Measurements from ENCODE around the gene MX2. TPM values are rescaled to one million over a fixed set of nuclear protein-coding genes. Genes with fewer than 3 reads are reported as not detected.

MX2 gene
- total and polyA plus RNA-seq, 10 of the 15 experiments (the other 5 are each of a cell fraction or from before 2014, with no cell fraction given): 10.5 to 167 (median 46.1) TPM

DNA sequence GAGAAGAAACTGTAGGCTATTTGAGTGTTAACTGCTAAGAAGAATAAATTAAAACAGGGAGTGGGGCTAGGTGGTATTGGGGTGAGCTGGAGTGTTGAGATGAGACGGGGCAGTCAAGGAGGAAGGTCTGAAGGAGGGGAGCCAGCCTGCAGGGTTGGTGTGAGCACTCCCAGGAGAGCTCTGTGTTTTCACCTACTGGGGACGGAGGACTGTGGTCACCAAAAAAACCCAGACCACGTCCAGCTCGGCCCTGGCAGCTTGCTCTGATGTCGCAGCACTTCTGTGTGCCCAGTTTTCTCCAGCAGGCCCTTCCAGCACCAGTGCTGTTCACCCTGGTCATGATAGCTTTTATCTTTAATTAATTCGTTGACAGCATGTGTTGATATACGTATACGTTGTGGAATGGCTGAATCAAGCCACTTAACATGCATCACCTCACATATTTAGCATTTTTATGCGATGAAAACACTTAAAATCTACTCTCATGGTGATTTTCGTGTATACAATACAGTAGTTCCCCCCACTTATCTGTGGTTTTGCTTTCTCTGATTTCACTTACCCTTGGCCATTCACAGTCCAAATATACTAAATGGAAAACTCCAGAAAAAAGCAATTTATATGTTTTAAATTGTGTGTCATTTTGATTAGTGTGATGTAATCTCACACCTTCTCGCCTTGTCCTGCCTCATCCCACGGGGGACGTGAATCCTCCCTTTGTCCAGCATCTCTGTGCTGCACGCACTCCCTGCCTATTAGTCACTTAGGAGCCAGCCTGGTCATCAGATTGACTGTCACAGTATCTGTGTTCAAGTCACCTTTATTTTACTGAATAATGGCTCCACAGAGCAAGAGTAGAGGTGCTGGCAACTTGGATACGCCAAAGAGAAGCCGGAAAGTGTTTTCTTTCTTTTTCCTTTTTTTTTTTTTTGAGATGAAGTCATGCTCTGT, 32.9 kb upstream of the MX2 start (continued):
- TF ChIP-seq TARDBP (IDR thresholded peaks at IDR 0.05; ENCODE audit: borderline replicate concordance): no peak
- TF ChIP-seq CHD1 (IDR thresholded peaks at IDR 0.05; ENCODE audit: low read depth, low read length): no peak
- TF ChIP-seq, protein P1, sequence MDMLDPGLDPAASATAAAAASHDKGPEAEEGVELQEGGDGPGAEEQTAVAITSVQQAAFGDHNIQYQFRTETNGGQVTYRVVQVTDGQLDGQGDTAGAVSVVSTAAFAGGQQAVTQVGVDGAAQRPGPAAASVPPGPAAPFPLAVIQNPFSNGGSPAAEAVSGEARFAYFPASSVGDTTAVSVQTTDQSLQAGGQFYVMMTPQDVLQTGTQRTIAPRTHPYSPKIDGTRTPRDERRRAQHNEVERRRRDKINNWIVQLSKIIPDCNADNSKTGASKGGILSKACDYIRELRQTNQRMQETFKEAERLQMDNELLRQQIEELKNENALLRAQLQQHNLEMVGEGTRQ (IDR thresholded peaks at IDR 0.05; ENCODE audit: borderline replicate concordance, low read depth, low read length): no peak
- TF ChIP-seq, protein P2, sequence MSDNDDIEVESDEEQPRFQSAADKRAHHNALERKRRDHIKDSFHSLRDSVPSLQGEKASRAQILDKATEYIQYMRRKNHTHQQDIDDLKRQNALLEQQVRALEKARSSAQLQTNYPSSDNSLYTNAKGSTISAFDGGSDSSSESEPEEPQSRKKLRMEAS (IDR thresholded peaks at IDR 0.05; ENCODE audit: low read depth, low read length): no peak
- no peak for TF ChIP-seq NR2C2 (IDR thresholded peaks at IDR 0.05; ENCODE audit: borderline replicate concordance, control insufficient read depth, insufficient read length, low read depth)
- TF ChIP-seq, protein P3, sequence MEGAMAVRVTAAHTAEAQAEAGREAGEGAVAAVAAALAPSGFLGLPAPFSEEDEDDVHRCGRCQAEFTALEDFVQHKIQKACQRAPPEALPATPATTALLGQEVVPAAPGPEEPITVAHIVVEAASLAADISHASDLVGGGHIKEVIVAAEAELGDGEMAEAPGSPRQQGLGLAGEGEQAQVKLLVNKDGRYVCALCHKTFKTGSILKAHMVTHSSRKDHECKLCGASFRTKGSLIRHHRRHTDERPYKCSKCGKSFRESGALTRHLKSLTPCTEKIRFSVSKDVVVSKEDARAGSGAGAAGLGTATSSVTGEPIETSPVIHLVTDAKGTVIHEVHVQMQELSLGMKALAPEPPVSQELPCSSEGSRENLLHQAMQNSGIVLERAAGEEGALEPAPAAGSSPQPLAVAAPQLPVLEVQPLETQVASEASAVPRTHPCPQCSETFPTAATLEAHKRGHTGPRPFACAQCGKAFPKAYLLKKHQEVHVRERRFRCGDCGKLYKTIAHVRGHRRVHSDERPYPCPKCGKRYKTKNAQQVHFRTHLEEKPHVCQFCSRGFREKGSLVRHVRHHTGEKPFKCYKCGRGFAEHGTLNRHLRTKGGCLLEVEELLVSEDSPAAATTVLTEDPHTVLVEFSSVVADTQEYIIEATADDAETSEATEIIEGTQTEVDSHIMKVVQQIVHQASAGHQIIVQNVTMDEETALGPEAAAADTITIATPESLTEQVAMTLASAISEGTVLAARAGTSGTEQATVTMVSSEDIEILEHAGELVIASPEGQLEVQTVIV (IDR thresholded peaks at IDR 0.05; ENCODE audit: borderline replicate concordance, partially characterized antibody): no peak
- TF ChIP-seq CREM (IDR thresholded peaks at IDR 0.05; ENCODE audit: low read depth): no peak

DNA sequence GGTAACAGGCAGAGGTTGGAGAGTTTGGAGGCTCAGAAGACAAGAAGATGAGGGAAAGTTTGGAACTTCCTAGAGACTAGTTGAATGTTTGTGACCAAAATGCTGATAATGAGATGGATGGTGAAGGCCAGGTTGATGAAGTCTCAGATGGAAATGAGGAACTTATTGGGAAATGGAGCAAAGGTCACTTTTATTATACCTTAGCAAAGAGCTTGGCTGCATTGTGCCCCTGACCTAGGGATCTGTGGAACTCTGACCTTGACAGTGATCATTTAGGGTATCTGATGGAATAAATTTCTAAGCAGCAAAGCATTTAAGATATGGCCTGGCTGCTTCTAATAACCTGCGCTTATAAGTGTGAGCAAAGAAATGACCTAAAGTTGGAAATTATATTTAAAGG, 28.1 kb upstream of the MX2 start:
- ChIA-PET POLR2A (no interaction called here), CTCF (interaction anchor here (1.5 kb wide), 1 partner anchor 37 kb away, joined by 4 read pairs; no protein-coding TSS in a partner anchor), SMC1A (ENCODE audit: uncharacterized antibody, unreplicated experiment) (no interaction called here), RAD21 (ENCODE audit: unreplicated experiment) (no interaction called here)
- DNase-seq (ENCODE audit: low read depth, low spot score) (no peak), ATAC-seq (no peak), FAIRE-seq (no peak)
- 100% methylated on average over 1 of the region's 1 CpG for WGBS (ENCODE audit: insufficient coverage, insufficient replicate concordance, low lambda C conversion rate, missing lambda C conversion rate)
- intact Hi-C loops (cut with micrococcal nuclease; ENCODE audit: unreplicated experiment): no loop called here
- no peak overlapping the region for H2AFZ ChIP-seq (ENCODE audit: control insufficient read depth, low read depth, low read length)
- no TSS peak for BruUV-seq (replicated peaks)
- no peak overlapping the region for H3K27ac ChIP-seq (ENCODE audit: control insufficient read depth, insufficient read depth)
- H4K20me1 ChIP-seq (ENCODE audit: control insufficient read depth, insufficient read depth): no peaks in the 10 kb centered on the region
- no peaks in the 10 kb centered on the region for H3K4me1 ChIP-seq (ENCODE audit: control insufficient read depth, insufficient read depth, low read length)
- H3K9me3 ChIP-seq (replicated peaks; ENCODE audit: control insufficient read depth, insufficient read depth, low read length): peaks cover 3% of the 10 kb centered on the region; the same call in 1 of the 3 replicates
- no peak overlapping the region for H3K4me3 ChIP-seq
- H3K79me2 ChIP-seq (ENCODE audit: control insufficient read depth, insufficient read depth, low read length): no peaks in the 10 kb centered on the region
- H3K9ac ChIP-seq (ENCODE audit: control insufficient read depth, insufficient read depth, low read length): no peak overlapping the region
- no peak overlapping the region for H3K4me2 ChIP-seq (ENCODE audit: control insufficient read depth, insufficient read depth)
- in situ Hi-C loops (cut with MboI): no loop called here
- no peaks in the 10 kb centered on the region for H3K27me3 ChIP-seq (replicated peaks in 1 of 2; ENCODE audit: control insufficient read depth in 2 of 2, insufficient read depth in 2 of 2, low read length in 1 of 2)
- H3K36me3 ChIP-seq (ENCODE audit: control insufficient read depth in 2 of 2, insufficient read depth in 2 of 2, low read length in 1 of 2): no peaks in the 10 kb centered on the region
- TF ChIP-seq, protein P4, sequence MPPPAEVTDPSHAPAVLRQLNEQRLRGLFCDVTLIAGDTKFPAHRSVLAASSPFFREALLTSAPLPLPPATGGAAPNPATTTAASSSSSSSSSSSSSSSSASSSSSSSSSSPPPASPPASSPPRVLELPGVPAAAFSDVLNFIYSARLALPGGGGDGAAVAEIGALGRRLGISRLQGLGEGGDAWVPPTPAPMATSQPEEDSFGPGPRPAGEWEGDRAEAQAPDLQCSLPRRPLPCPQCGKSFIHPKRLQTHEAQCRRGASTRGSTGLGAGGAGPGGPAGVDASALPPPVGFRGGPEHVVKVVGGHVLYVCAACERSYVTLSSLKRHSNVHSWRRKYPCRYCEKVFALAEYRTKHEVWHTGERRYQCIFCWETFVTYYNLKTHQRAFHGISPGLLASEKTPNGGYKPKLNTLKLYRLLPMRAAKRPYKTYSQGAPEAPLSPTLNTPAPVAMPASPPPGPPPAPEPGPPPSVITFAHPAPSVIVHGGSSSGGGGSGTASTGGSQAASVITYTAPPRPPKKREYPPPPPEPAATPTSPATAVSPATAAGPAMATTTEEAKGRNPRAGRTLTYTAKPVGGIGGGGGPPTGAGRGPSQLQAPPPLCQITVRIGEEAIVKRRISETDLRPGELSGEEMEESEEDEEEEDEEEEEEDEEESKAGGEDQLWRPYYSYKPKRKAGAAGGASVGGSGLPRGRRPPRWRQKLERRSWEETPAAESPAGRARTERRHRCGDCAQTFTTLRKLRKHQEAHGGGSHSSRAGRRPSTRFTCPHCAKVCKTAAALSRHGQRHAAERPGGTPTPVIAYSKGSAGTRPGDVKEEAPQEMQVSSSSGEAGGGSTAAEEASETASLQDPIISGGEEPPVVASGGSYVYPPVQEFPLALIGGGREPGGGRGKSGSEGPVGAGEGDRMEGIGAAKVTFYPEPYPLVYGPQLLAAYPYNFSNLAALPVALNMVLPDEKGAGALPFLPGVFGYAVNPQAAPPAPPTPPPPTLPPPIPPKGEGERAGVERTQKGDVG (CRISPR knock-in tag; IDR thresholded peaks at IDR 0.05): no peak
- no peak for TF ChIP-seq NR2F1 (conservative IDR thresholded peaks at IDR 0.05)
- TF ChIP-seq, protein P1 (IDR thresholded peaks at IDR 0.05; ENCODE audit: borderline replicate concordance, low read depth, low read length): no peak
- TF ChIP-seq, protein P5, sequence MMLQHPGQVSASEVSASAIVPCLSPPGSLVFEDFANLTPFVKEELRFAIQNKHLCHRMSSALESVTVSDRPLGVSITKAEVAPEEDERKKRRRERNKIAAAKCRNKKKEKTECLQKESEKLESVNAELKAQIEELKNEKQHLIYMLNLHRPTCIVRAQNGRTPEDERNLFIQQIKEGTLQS (IDR thresholded peaks at IDR 0.05; ENCODE audit: borderline replicate concordance, extremely low read depth, low read depth, low read length): no peak
- no peak for TF ChIP-seq SRF (IDR thresholded peaks at IDR 0.05; ENCODE audit: low read depth in 2 of 2, low read length in 2 of 2)
- no peak for TF ChIP-seq BHLHE40 (IDR thresholded peaks at IDR 0.05; ENCODE audit: borderline replicate concordance in 1 of 2, low read depth in 2 of 2, low read length in 1 of 2)

All from GM12878 (cell line).